GM19372 (cell line): ENCODE results near the gene BTN1A1.
"Not testable (repeated sequence)": the region's sequence is repeated elsewhere in the genome, so short reads cannot be mapped to it uniquely, and the experiment has no call there.

Experiments used
- ATAC-seq: cut with Tn5 transposase; IDR thresholded peaks from one replicate; pipeline ENCODE4 v1.9.1; 2021; ENCODE audit warnings: mild to moderate bottlenecking, low read depth, moderate library complexity; ENCODE audit not compliant: unreplicated experiment

The BTN1A1 gene

DNA sequence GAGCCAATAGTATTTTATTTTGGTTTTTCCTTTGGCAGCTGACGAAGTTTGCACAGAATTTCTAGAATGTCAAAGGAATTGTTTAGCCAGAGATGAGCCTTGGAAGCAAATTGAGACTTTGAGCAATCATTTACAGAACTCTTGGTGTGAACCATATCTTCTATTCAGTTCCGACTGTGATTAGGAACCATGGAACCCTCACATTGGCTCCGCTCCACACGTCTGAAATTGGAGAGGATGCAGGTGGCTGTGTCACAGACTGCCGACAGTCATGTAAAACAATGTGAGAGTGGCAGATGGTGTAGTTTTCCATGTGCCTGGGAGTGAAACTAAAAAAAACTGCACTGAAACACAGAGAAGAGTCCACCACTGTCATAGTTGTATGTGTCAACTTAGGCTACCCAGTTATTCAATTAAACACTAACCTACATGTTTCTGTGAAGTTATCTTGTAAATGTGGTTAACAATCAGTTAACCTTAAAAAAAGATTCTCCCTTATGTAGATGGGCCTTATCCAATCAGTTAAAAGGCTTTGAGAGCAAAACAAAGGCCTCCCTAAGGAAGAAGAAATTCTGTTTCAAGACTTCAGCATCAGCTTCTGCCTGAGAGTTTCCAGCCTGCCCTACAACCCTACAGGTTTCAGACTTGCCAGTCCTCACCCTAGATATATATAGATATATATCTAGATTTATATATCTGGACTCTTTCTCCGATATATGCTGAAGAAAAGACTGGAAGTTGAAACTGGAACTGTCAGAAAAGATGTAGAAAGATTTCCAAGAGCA lies 34.8 kb downstream of the BTN1A1 start:
- ATAC-seq = no peak

DNA sequence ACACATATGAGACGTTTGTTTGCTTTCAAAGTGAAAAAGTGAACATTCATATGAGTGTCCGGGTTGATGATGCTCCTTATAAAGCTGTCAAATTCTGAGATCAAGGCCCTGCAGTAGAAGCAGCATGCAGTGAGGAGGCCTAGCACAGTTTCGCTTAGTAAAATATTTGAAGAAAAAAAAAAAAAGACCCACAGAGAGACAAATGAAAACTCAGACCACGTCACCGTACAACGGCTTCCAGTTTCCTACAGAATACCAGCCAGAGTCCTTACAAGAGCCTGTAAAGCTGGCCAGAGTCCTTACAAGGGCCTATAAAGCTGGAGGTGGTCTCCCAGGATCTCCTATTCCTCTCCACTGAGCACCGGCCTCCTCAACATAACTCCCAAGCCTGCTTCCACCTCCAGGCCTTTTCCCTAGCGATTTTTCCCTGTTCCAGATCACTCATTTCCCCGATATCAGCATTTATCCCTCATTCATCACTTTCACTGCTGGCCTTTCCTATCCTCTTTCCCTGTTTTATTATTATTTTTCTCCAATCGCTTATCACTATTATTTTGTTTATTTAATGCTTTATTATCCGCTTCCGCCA lies 36.6 kb downstream of the BTN1A1 start:
- no peak for ATAC-seq

DNA sequence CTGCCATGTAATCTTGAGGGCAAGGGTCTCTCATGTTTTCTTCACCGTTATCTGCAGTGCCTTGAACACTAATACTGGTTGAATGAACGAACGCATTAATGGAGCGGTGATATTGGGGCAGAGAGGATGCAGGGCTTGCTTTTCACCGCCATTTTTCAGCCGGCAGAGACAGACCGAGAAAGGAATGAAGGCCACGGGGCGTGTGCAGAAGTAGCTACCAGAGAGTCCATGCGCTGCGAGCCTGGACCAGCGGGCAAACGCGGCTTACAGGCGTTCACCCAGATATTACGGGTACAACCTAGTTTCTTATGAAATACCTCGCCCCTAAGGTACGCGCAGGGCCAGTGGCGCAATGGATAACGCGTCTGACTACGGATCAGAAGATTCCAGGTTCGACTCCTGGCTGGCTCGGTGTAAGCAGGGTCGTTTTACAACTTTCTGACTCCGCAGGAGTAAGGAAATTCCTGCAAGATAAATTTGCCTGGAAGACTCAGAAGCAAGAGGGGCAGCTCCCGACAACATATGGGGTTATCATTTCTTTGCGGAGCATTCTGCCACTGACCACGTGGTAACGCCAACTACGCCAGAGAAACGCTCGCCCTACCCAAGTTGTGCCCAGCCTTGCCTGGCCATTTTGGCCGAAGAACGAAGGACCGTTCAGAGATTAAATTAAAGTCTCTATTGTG lies 37.2 kb downstream of the BTN1A1 start:
- ATAC-seq = peak; percentile 33

DNA sequence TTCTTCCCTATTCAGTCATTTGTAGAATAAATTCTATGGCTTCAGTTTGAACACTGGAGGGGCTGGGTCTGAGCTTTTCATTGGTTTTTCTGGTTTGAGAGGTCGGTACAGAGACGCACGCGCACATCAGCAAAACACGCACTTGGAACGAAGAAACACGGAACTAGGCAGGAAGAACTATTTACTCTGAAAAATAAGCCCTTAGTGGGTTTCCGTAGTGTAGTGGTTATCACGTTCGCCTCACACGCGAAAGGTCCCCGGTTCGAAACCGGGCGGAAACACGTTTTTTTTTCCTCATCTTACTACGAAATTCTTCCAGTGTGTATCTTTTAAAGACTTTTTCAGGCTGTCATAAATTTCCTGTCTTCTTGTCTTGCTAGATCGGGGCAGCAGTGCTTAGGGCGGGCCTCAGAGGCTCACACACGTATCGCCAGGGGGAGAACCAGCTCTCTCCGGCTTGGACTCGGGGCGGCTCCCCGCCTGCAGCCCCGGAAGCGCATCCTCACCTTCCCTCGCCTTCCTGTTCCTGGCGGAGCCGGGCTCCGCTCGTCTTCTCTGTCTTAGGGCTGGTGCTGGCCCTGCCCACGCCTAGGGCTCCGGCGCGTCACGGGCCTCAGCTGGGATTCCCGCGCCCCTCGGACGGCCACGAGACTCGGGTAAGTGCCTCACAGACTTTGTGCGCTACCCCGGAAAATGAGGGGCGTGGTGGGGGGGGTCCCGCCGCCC lies 37.9 kb downstream of the BTN1A1 start, which contains the start of gene HMGN4:
TSS of gene HMGN4 (plus strand) at position 521 of the 726 bp plus-strand sequence. CDS start 6,841 bp downstream, outside the sequence.
- ATAC-seq = peak; percentile 45

DNA sequence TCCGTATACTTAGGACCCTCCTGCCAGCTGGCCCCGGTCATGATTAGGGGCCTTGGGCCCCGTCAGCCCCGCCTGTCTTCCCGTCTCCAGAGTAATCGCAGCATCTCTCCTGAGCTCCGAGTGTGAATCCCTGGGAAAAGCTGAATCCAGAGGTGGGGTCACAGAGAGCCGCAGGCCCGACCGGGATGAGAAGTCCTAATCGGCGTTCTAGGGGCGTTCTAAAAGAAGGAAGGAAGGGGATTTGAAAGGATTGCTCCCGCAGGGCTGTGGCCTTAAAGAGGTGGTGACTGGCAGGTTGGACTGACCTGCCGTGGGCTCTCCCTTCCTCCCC lies 38.4 kb downstream of the BTN1A1 start:
- no peak for ATAC-seq

DNA sequence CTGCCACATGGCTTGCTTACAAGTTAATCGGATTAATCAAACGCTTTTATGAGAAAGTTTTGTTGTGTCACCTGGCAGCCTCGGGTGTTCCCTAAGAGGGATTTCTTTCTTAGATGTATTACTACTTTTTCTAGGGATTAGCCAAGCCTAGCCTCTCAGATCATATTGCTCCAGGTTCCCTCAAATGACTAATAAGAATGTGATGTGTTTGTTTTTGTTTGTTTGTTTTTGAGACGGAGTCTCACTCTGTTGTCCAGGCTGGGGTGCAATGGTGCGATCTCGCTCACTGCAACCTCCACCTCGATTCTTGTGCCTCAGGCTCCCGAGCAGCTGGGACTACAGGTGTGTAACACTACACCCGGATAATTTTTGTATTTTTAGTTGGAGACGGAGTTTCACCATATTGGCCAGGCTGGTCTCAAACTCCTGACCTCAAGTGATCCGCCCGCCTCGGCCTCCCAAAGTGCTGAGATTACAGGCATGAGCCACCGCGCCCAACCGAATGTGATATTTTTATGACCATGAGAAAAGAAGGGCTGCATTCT lies 39.0 kb downstream of the BTN1A1 start:
- ATAC-seq = no peak

DNA sequence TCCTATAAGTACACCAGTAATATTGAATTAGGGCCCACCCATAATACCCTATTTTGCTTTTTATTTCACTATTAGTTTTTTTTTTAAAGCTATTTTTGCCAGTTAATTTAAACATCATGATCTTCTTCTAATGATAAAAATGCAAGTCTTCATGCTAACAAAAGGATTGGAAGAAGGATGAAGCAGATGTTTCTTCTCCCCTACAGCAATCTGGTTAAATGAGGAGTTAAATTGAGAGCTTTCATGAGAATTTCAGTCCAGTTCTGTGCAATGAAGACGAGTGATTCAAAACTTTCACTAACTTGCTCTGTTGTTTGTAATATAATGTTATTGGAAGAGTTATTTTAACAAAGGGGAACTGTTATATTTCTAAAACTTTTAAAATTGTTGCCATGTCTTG lies 41.5 kb downstream of the BTN1A1 start:
- ATAC-seq = no peak

DNA sequence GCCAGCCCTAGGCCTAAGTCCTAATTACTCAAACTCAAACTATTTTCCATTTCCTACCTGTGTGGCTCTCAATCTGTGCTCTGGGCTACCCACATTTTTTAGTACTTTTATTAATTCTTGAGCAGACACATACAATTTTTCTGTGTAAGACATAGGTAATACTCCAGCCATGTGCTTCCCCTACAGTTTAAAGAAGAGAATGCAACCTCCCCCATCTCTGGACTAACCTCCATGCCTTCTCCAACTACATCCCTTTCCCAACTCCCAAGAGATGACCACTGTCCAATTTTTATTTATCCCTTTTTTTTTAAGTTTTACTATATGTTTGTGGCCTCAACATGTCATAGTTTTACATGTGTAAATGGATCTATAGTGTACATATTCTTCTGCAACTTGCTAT lies 43.9 kb downstream of the BTN1A1 start:
- no peak for ATAC-seq

DNA sequence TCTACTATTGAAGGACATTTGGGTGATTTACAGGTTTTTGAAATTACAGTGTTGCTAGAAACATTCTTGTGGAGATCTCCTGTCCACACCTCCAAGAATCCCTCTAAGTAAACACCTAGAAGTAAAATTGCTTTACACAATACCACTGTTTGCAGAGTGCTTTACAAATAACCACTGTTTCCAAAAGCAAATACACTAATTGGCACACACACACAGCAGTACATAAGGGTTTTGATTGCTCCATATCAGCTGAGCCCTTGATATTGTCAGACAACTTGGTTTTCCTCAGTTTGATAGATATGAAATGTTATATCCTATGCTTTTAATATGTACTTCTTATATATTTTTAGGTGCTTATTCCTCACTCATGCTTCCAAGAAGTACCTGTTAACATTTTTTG lies 44.4 kb downstream of the BTN1A1 start:
- no peak for ATAC-seq

DNA sequence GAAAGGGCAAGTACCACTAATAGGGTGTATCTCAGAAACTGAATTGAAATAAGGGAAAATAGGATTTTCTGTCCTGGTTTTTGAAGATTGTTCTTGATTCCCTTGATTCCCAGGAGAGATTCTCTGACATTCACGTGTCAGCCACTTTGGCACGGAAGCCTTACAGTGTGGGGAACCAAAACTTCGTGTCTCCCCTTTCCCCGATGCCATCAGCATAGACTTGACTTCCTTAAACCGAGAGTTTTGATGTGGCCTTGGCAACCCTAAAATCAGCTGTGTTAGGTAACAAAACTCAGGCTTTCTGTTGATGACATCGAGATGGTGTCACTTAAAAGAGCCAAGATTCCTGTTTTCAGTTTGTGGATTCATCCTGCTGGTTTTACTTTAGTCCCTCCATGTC lies 45.5 kb downstream of the BTN1A1 start:
- no peak for ATAC-seq

DNA sequence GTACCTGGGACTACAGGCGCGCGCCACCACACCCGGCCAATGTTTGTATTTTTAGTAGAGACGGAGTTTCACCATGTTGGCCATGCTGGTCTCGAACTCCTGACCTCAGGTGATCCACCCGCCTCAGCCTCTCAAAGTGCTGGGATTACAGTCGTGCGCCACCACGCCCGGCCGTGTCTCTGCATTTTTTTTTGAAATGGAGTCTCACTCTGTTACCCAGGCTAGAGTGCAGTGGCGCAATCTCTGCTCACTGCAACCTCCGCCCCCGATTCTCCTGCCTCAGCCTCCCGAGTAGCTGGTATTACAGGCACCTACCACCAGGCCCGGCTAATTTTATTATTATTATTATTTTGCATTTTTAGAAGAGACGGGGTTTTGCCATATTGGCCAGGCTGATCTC lies 47.3 kb downstream of the BTN1A1 start:
- not testable (repeated sequence) for ATAC-seq

DNA sequence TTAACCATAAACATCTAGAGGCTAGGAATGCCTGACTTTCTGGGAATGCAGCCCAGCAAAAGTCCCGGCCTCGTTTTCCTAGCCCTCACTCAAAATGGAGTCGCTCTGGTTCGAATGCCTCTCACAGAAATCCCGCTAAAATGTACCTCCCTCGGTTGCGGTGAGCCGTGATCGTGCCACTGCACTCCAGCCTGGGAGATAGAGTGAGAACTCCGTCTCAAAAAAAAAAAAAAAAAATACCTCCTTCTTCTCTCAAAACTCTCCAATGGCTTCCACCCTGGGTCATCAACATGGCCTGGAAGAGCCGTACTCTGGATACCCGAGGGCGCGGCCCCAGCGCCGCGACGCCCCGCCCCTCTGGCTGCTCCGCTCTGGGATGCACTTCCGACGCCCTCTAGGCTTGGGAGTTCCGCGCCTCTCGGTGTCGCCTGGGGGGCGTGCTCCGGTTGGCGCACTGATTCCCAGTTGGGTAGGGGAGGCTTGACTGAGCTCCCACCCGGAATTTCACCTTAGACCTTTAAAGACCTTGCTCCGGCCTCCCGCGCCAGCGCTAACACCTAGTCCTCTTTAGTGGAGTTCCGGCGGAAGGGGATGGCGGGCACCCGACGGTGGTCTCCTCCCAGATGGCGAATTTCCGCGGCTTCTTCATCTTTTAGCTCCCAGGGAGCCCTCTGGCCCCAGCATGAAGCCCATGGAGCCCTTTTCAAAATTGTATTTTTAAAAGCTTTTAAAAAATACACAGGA lies 50.3 kb downstream of the BTN1A1 start:
- no peak for ATAC-seq

DNA sequence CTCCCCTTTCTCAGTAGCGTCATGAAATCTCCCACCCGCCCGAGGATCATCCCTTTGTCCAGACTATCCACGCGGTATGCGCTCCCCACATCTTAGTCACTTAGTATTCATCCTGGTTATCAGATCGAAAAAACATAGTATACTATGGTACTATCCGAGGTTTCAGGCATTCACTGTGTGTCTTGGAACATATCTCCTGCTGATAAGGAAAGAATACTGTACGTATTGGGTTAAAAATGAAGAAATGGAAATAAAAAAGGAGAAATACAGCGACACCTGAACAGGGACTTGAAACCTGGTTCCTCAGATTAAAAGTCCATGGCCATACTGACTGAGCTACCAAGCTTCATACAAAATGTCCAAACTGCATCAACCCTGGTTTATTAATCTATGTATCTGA lies 52.1 kb downstream of the BTN1A1 start:
- ATAC-seq = no peak

DNA sequence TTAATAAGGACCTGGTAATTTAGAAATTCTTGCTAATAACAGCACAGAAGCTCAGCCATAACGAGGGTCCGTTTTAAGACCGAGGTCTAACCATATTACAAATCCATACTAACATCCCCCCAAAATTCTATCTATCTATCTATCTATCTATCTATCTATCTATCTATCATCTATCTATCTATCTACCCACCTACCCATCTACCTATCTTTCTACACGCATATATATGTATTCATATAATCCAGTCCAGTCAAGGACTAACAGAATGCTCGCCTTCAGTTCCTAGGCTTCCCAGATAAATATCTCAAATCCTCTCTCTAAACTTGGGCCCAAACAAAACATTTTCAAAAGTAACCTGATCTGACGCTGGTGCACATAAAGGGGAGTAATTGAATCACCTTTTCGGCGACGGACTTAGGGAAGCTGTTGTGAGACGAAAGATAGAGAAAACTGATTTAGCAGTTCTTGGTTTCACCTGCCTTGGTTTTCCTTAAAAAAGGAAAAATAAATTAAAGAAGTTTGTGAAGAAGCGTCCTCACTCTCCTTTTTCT lies 52.6 kb downstream of the BTN1A1 start:
- ATAC-seq = no peak

DNA sequence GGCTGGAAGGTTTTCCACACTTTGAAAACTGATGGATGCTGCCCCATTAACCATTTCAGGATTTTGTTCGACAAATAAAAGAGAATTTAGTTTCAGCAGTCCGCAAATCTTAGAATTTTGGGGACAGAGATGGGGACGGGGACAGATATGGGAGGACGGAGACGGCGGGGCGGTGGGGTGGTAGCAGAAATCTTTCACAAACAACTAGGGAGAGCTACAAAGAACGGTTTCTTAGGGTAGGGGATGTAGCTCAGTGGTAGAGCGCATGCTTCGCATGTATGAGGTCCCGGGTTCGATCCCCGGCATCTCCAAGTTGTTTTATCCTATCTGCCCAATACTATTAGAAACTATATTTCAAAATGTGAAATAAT lies 53.1 kb downstream of the BTN1A1 start:
- ATAC-seq = peak; percentile 45

DNA sequence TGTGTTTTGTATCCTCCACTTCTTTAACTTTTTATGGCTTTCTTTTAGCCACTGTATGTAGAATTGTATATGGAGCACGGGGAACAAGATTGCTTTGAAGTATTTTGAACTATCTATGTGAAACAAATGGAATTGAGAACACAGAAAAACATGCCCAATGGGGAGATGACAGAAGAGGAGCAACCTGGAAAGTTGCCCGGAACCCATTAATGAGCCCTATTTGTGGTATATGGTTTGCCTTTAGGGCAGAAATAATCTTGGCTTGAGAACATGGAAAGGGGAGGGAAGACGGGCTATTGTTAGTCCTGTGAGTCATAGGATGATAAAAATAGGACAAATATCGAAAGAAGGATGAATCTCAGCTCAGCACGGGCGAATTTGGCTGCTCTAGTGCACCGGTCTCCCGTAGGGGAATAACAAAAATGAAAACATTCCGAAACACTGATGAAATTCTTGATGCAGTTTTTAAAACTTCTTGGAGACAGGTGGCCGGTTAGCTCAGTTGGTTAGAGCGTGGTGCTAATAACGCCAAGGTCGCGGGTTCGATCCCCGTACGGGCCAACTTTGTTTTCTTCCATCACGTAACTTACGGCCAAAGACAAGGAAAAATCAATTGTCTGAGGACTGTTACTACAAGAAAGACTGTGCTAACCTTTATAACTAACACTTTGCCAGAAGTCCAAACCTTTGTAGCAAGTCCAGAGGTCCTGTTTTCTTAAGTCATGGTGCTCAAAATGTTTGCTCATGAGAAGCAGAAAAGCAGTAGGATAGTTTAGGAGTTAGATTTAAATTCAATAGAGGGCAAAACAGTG lies 53.7 kb downstream of the BTN1A1 start:
- no peak for ATAC-seq

DNA sequence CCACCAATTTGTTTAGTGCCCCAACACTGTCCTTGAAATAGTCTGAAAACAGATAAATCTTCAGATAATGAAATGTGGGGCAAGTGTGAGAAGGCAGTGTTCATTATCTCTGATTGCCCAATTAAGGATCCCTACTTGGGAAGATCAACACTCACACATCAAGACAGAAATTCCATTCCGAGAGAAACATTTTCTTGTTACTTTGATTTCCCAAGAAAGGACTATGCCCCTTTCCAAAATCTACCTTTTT lies 54.3 kb downstream of the BTN1A1 start:
- ATAC-seq = no peak

DNA sequence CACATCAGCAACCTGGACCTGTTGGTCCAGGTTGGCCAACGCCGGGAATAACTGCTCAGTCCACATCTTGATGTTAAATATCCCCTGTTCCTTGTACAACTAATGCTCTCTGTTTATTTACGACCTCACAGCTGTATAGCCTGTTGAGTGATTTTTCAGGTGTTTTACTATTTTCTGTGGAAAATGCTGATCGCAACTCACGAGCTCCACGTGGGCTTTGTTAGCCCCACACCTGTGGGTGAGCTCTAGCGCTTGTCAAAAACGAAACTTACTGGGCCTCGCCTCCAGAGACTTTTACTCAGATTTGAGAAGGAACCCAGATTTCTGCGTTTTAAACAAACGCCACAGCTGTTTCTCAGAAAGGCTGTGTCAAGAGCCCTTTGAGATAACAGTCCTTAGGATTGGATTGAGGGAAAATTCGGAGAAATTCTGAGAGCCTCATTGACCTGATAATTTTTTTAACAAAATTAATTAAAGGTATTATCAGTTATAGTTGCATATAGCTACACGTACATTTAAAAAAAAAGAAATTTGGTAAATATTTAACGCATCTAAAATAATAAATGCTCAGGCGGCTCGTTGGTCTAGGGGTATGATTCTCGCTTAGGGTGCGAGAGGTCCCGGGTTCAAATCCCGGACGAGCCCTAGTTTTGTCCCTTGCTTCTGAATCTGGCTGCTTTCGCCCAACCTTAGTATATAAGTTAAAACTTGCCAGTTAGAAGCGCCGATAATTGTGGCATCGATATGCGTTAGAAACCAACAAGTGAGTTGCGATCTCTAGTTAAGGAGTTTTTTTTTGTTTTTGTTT lies 54.8 kb downstream of the BTN1A1 start:
- no peak for ATAC-seq
